Measurements from ENCODE around the gene MRPL58.
"Not testable (repeated sequence)": the region's sequence is repeated elsewhere in the genome, so short reads cannot be mapped to it uniquely, and the experiment has no call there.

Gene MRPL58

DNA sequence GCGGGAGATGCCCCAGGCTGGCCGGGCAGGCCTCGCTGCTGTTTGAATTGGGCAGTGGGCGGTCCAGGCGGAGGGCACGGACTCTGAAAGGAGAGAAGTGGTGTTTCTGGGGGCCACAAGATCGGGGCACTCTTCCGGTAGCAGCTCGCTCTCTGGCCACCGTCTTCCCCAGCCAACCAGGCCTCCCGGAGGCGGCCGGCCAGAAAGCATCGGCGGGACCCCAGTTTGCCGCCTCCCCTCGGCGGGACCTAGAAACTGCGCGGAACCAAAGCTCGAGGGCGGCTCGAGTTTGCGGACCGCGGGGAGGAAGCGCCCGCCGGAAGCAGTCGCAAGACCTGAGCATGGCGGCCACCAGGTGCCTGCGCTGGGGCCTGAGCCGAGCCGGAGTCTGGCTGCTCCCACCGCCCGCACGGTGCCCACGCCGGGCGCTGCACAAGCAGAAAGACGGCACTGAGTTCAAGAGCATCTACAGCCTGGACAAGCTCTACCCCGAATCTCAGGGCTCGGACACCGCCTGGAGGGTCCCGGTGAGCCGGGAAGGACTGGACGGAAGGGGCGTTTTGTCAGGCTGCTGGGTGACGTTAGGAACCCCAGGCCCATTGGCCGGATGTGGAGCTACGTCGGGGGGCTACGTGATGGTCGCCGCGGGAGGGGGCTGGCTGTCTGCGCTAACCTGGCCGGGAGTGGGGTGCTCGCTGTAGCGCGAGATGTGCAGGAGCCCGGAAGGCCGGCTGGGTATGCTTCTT lies at the start of gene MRPL58:
MRPL58 (plus strand) TSS at position 325 of the 746 bp plus-strand sequence; CDS start at position 342, 17 bp downstream.
- Mint-ChIP-seq H3K36me3 (ENCODE audit: low read depth) (peaks cover 26% of the 10 kb centered on the region), H3K27ac (peak within 1 kb of the TSS; percentile 97)

DNA sequence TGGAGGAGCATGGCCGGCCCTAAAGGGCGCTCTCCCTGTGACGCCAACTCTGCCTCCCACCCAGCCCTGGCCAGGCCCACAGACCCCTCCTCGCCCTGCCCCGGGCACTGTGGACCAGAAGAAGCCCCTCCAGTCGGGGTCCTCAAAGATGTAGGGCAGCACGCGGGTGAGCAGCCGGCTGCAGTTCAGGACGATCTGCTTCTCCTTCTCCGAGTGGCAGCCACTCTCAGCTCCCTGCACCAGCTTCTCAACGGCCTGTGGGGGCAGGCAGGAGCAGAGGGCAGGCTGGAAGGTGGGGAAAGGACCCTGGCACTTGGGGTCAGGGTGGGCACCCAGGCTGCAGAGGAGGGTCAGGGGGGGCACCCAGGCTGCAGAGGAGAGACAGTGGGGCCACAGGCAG lies 48.8 kb upstream of the MRPL58 start:
- TF ChIP-seq, protein P1, sequence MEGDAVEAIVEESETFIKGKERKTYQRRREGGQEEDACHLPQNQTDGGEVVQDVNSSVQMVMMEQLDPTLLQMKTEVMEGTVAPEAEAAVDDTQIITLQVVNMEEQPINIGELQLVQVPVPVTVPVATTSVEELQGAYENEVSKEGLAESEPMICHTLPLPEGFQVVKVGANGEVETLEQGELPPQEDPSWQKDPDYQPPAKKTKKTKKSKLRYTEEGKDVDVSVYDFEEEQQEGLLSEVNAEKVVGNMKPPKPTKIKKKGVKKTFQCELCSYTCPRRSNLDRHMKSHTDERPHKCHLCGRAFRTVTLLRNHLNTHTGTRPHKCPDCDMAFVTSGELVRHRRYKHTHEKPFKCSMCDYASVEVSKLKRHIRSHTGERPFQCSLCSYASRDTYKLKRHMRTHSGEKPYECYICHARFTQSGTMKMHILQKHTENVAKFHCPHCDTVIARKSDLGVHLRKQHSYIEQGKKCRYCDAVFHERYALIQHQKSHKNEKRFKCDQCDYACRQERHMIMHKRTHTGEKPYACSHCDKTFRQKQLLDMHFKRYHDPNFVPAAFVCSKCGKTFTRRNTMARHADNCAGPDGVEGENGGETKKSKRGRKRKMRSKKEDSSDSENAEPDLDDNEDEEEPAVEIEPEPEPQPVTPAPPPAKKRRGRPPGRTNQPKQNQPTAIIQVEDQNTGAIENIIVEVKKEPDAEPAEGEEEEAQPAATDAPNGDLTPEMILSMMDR (IDR thresholded peaks at IDR 0.05): peak; percentile 20
- Mint-ChIP-seq H3K9me3 (no peaks in the 10 kb centered on the region), H3K36me3 (ENCODE audit: low read depth) (no peaks in the 10 kb centered on the region), H3K4me3 (no peak overlapping the region), H3K27me3 (ENCODE audit: low read depth, poor library complexity) (peaks cover 48% of the 10 kb centered on the region), H3K27ac (no peak overlapping the region), H3K4me1 (peaks cover 14% of the 10 kb centered on the region)
- no peak for DNase-seq

More for the DNA sequence above, at the start of gene MRPL58:
- peak within 1 kb of the TSS; percentile 93 for H3K4me3 Mint-ChIP-seq
- H3K4me1 Mint-ChIP-seq: peaks cover 32% of the 10 kb centered on the region
- TF ChIP-seq, protein P1 (IDR thresholded peaks at IDR 0.05): peak; percentile 38
- no peaks in the 10 kb centered on the region for H3K9me3 Mint-ChIP-seq
- peaks cover 10% of the 10 kb centered on the region for H3K27me3 Mint-ChIP-seq (ENCODE audit: low read depth, poor library complexity)
- DNase-seq: peak; percentile 88

DNA sequence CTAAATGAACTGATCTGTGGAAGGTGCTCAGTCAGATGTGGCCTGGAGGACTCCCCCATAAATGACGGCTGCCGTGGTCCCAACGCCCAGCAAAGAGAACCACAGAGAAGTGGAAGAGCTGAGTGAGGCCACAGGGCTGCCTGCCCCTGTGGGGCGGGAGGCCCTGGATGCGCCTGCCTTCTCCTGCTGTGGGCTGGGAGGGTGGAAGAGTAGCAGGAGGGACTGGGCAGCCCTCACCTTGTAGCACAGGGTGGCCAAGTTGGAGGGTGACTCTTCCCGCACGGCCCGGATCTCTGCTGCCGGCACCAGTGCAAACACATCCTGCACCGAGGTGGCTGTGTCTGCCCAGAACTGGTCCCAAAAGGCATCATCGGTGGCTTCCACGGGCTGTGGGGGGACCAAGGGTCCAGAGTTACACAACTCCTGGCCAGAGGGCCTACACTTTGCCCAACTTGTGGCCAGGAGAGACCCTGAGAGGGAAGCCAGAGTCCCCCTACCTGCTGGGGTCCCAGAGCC lies 48.2 kb upstream of the MRPL58 start:
- DNase-seq: no peak
- Mint-ChIP-seq H3K27me3 (ENCODE audit: low read depth, poor library complexity) (peaks cover 44% of the 10 kb centered on the region), H3K4me3 (no peak overlapping the region), H3K9me3 (no peaks in the 10 kb centered on the region), H3K36me3 (ENCODE audit: low read depth) (no peaks in the 10 kb centered on the region), H3K4me1 (peaks cover 14% of the 10 kb centered on the region), H3K27ac (no peak overlapping the region)
- TF ChIP-seq, protein P1 (IDR thresholded peaks at IDR 0.05): no peak

DNA sequence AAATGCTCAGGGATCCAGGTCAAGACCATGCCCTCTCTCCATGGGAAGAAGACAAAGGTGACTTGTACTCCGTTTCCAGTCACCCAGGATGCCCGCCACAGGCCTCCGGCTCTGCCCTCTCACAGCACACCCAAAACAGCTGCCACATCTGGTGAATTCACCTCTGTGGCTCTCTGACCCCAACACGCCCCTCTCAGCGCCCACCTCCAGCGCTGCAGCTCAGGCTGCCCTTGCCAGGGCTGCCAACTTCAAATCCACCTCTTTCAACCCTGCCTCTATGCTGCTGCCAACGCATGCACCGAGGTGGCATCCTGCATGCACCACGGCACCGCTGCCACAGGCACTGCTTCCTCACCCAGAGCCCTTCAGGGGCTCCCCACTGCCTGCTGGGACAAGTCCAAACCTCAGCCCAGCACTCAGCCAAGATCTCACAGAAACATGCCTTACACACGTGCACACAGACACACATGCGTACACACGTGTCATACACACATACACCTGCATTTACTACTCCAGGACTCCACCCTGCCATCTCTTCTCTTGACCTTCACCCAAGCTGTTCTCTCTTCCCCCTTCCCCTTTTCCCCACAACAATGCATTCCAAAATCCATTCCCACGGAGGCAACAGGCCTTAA lies 47.4 kb upstream of the MRPL58 start:
- Mint-ChIP-seq H3K27me3 (ENCODE audit: low read depth, poor library complexity) (peaks cover 44% of the 10 kb centered on the region), H3K27ac (peak overlapping the region; percentile 12), H3K4me1 (peaks cover 14% of the 10 kb centered on the region), H3K9me3 (no peaks in the 10 kb centered on the region), H3K4me3 (no peak overlapping the region), H3K36me3 (ENCODE audit: low read depth) (no peaks in the 10 kb centered on the region)
- no peak for DNase-seq
- TF ChIP-seq, protein P1 (IDR thresholded peaks at IDR 0.05): no peak

DNA sequence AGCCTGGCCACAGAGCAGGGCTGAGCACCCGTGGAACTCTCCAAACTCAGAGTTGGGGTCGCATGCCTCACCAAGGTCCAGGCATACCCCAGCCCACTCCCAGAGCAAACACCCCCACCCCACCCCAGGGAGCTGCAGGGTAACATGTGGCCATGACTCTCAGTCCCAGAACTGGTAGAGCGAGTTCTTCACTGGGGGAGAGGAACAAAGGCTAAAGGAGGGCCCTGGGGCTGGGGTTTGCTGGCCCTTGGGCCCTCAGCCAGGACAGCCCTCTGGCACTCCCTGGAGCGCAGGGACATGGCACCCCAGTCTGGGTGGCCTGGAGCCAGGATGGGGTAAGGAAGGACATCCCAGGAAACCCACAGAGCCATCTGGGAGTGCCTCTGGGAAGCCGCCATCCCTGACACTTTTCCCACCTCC lies 44.1 kb upstream of the MRPL58 start:
- TF ChIP-seq, protein P1 (IDR thresholded peaks at IDR 0.05): no peak
- no peak for DNase-seq
- Mint-ChIP-seq H3K27me3 (ENCODE audit: low read depth, poor library complexity) (peaks cover 67% of the 10 kb centered on the region), H3K36me3 (ENCODE audit: low read depth) (no peaks in the 10 kb centered on the region), H3K4me1 (peaks cover 6% of the 10 kb centered on the region), H3K4me3 (no peak overlapping the region), H3K9me3 (no peaks in the 10 kb centered on the region), H3K27ac (no peak overlapping the region)

DNA sequence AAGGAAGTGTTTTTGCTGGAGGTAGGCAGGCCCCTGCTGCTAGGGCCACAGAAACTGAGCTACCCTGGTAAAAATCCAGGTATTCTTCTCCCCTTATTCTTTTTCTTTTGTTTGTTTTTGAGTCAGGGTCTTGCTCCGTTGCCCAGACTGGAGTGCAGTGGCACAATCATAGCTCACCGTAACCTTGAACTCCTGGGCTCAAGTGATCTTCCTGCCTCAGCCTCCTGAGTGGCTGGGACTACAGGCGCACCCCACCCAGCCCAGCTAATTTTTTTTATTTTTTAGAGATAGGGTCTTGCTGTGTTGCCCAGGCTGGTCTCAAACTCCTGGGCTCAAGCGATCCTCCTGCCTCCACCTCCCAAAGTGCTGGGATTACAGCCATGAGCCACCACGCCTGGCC lies 43.0 kb upstream of the MRPL58 start:
- not testable (repeated sequence) for H3K36me3 Mint-ChIP-seq (ENCODE audit: low read depth); H3K4me1 Mint-ChIP-seq; DNase-seq; H3K9me3 Mint-ChIP-seq; H3K27ac Mint-ChIP-seq; H3K4me3 Mint-ChIP-seq
- peaks cover 75% of the 10 kb centered on the region for H3K27me3 Mint-ChIP-seq (ENCODE audit: low read depth, poor library complexity)

Data from nephron progenitor cell (in vitro differentiated cells).